HG03159 (cell line): ENCODE data around the gene SERPINB3.
A peak's percentile ranks its signal among the peaks of the same experiment; 100 is the strongest.
"Not testable (repeated sequence)": the region's sequence is repeated elsewhere in the genome, so short reads cannot be mapped to it uniquely, and the experiment has no call there.

Experiments used
- ATAC-seq: cut with Tn5 transposase; IDR thresholded peaks from one replicate; pipeline ENCODE4 v1.9.1; 2021; ENCODE audit warnings: mild to moderate bottlenecking, moderate library complexity; ENCODE audit not compliant: unreplicated experiment

The SERPINB3 gene

DNA sequence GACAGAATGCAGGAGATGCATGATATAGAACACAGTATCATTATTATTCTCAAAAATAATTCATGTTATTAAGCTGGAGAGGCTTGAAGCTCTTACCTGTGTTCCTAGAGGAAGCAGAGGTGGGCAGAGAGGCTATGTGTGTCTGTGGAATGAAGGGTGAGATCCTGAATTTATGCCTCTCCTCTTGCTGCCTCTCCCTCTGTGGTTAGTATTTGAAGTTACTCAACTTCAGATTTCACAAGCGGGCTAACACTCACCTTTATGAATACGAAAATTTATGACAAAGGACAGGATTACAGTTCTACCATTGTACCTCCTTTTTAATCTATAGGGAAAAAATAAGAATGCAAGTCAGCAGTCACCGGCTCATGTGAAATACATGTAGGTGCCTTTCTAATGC, at the start of gene SERPINB3:
TSS of gene SERPINB3 (minus strand) at position 144 of the 400 bp plus-strand sequence. CDS start 677 bp downstream, outside the sequence.
- ATAC-seq: not testable (repeated sequence)

DNA sequence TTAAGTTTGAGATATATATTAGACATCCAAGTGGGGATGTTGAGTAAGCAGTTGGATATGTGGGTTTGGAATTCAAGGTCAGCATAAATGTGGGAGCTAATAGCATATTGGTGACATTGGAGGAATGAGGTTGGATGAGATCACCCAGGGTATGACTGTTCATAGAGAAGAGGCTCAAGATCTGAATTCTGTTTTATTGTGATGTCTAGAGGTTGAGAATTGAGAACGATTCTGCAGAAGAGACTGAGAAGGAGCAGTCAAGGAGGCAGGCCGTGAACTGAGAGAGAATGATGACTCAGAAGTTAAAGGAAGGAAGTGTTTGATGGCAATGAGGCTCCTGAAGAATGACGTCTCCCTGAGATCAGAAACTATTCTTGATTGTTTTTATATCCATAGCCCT, 47.0 kb upstream of the SERPINB3 start:
- ATAC-seq: no peak

DNA sequence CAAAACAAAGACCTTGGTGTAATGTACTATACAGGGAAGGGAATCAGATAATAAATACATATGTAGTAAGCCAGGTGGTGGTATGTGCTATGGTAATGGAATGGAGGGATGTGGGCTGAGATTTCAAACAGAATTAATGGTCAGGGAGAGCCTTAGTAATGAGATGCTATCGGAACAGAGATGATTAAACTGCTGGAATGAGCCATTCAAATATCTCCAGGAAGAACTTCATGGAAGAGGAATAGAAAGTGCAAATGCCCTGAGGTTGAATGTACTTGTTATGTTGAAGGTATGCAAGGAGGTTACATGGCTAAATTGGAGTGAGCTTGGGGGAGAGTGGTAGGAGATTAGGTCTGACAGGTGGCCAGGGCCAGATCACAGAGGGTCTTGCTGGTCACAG, 46.1 kb upstream of the SERPINB3 start:
- no peak for ATAC-seq

GRCh38 chr18:63705401-63705800, 43.7 kb upstream of the SERPINB3 start:
- ATAC-seq: no peak

GRCh38 chr18:63702660-63703059, 41.0 kb upstream of the SERPINB3 start, which contains the start of gene SERPINB11:
Gene SERPINB11 (plus strand): TSS chr18:63702960. CDS start chr18:63710194, 7,234 bp downstream.
- ATAC-seq: no peak

GRCh38 chr18:63701952-63702351, 40.3 kb upstream of the SERPINB3 start:
- ATAC-seq: no peak

DNA sequence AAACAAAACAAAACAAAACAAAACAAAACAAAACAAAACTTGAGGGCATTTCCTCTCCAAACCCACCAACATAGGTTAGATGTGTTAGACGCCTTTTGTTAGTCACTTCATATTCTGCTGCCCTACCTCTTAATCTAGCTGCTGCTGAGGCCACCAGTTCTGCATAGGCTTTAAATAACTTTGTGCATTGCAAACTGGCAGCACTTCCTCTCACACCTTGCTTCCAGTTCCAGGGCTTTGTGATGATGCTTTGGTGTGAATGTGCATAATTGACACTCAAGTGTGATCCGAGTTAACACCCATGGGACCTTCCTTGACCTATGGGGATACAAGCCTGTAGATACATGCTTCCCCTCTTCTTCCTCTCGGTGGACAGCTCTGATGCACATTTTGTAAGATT, 38.8 kb upstream of the SERPINB3 start:
- no peak for ATAC-seq

DNA sequence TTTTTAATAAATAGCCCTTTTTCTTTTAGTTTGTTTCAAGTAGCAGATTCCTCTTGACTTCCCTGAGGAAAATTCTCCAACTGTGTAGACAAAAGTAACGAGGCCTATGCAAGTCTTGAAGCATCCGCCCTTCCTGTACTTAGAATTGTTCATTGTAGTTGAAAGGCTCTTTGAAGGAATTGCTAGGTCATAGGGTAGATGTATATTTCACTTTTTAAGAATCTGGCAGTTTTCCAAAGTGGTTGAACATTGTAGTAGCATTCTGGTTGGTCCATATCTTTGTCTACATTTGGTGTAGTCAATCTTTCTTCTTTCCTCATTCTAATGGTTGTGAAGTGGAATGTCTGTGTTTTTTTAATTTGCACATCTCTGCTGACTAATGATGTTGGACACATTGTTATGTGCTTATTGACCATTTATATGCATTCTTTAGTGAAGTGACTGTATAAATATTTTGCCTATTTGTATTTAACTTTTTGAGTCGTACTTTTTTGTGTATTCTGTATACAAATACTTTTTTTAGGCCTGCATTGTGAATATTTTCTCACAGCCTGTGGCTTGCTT, 35.5 kb upstream of the SERPINB3 start:
- no peak for ATAC-seq

- no peak for ATAC-seq
These were observed 27.4 kb upstream of the SERPINB3 start for GRCh38 chr18:63689064-63689463.

GRCh38 chr18:63686871-63687270, 25.2 kb upstream of the SERPINB3 start:
- ATAC-seq: no peak

GRCh38 chr18:63684718-63685117, 23.0 kb upstream of the SERPINB3 start:
- ATAC-seq: no peak

- ATAC-seq: no peak
These were observed 22.2 kb upstream of the SERPINB3 start for GRCh38 chr18:63683890-63684289.

DNA sequence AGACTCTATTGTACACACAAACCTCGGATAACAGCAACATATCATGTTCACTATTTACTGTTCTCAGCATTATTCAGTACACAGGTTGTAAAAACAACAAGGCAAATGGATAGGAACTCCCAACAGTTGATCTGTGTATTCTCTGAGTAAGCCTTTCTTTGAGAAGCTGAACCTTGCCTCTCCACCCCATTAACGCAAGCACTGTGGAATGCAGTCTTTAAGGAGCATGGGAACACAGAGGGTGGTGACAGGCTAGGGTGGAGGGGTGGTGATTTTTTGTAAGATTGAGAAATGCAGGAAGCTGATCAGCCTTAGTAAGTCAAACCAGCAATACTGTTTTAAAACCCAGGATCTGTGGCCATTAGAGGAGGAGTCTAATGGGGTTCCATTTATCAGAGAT, 21.5 kb upstream of the SERPINB3 start:
- no peak for ATAC-seq

DNA sequence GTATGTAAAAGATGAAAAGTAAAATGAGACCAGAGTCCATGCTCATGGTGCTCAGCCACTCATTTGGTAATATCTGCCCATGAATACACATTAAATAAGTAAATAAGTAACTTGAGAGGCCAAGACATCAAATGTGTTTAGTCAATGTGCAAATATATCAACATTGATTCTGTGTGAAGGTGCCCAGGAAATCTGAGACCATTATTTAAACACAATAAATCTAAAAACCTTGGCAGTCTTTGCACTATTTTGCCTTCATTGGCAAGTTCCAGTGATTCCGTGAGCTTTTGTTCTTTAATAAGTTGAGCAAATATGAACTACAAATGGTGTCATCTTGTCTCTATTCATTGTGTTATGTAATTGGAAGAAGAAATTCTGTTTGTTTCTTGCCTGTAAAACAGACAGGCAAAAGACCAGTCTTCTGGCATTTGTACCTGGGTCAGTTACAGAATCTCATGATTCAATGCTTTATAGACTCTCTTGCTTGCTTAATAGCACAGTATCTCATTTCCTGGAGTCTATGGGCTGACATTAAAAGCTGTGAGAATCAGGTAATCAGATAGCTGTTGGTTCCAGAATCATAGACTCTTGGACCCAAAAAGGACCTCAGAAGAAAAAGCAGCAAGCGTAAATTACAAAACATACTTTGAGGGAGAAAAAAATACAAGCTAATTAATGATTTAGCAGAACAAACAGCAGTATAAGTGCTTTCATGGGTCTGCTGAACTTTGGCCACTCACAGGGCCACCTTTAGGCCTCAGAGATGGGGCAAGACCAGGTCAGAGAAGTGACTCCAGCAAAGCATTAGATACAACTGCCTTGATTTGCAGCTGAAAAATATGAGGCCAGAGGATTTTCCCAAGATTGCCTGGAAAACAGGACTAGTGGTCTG, 20.0 kb upstream of the SERPINB3 start:
- no peak for ATAC-seq

GRCh38 chr18:63679820-63680606, 18.3 kb upstream of the SERPINB3 start:
- no peak for ATAC-seq

- ATAC-seq: no peak
These were observed 16.0 kb upstream of the SERPINB3 start for GRCh38 chr18:63677500-63678225.

GRCh38 chr18:63676526-63677323, 15.0 kb upstream of the SERPINB3 start:
- peak; percentile 87 for ATAC-seq

GRCh38 chr18:63664571-63664970, 2.9 kb upstream of the SERPINB3 start:
- no peak for ATAC-seq

DNA sequence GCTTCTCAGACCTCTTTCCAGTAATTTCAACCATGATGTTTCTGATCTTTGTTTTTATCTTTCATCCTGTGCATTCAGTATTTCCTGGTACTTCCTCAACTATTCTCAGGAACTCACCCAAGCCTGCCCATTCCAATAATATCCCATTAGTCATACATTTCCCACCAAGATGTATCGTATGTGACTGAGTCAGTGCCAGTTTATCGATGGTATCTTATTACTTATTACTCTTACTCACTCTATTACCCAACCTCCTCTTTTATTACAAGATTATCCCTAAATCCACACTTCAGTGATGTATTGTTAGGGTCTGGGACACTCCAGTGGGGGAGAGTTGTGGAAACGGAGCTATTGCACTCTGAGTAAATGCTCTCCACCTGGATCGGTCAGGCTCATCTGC, 2.8 kb downstream of the SERPINB3 start:
- not testable (repeated sequence) for ATAC-seq

DNA sequence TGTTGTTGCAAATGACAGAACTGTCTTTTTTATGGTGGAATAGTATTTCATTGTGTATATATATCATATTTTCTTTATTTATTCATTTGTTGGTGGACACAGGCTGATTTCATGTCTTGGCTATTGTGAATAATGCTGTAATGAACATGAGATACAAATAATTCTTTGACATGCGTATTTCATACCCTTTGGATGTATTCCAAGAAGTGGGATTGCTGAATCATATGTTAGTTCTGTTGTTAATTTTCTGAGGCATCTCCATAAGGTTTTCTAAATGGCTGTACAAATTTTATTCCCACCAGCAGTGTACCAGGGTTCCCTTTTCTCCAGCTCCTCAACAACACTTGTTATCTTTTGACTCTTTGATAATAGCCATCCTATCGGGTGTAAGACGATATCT, 11.4 kb downstream of the SERPINB3 start:
- not testable (repeated sequence) for ATAC-seq
